Mucosa of descending colon (tissue), 3 donors: ENCODE data around the gene CYB561D1. TPM values are rescaled to one million over a fixed set of nuclear protein-coding genes. Genes with fewer than 3 reads are reported as not detected.

Experiments used
- ATAC-seq: fragments of 200-7000 bp; cut with Tn5 transposase; one replicate; pipeline ENCODE4 v1.9.1; 2020; ENCODE audit warnings: mild to moderate bottlenecking, moderate library complexity
- DNase-seq, 3 donors: peaks; one replicate each; pipeline ENCODE4 v3.0.0-alpha.2; 2020
- H3K36me3 ChIP-seq: fragments of 200-600 bp; one replicate; pipeline ENCODE4 v1.8.0; 2021; ENCODE audit warnings: low read depth, mild to moderate bottlenecking
- H3K4me1 ChIP-seq: fragments of 200-600 bp; one replicate; pipeline ENCODE4 v1.8.0; 2021; ENCODE audit warnings: low read depth, mild to moderate bottlenecking
- H3K4me3 ChIP-seq: fragments of 200-600 bp; one replicate; pipeline ENCODE4 v1.8.0; 2021; ENCODE audit warnings: mild to moderate bottlenecking
- H3K9me3 ChIP-seq: fragments of 200-600 bp; one replicate; pipeline ENCODE4 v1.8.0; 2021; ENCODE audit warnings: mild to moderate bottlenecking
- CTCF ChIP-seq: fragments of 200-600 bp; IDR thresholded peaks from one replicate; pipeline ENCODE4 v1.8.0; 2022; ENCODE audit warnings: antibody characterized with exemption, mild to moderate bottlenecking
- intact Hi-C, 2 donors: fragments of 100-400 bp; cut with DNase I in 1 of 2; cut with micrococcal nuclease in 1 of 2; formaldehyde crosslinking; loops; one replicate each; pipeline versions ENCODE4 v1.11.0 to v1.11.1; 2022; cut with DNase I, micrococcal nuclease
- total RNA-seq, 3 donors: library from RNA; stranded (reverse); fragmentation: NEBNext Ultra II Directional in 2 of 3; extraction: Animal tissue kit (Norgen Biotek cat#: 25700) in 2 of 3; gene quantifications; one replicate each; pipeline versions ENCODE4 v1.2.1 to v1.2.4, GENCODE V29; 2021 to 2023
- donor health status: DM: no; HTN: no; CAD: no; lungs with moderate emphysema.
- donor health status: DM: no; HTN: no; CAD: no.
- donor health status: DM: no; HTN: yes; CAD: no.

Gene CYB561D1
- total RNA-seq, 3 donors from 2014 or later: 16.0 to 18.7 (median 18.1) TPM

GRCh38 chr1:109457819-109458218 lies 36.1 kb upstream of the CYB561D1 start:
- no peak for DNase-seq
- ATAC-seq: no peak
- TF ChIP-seq CTCF: no peak
- intact Hi-C loops: no loop called here
- Histone ChIP-seq H3K36me3 (no peaks in the 10 kb centered on the region), H3K4me3 (no peak overlapping the region), H3K9me3 (peaks cover 5% of the 10 kb centered on the region), H3K4me1 (no peaks in the 10 kb centered on the region)

- Histone ChIP-seq H3K9me3 (no peaks in the 10 kb centered on the region), H3K36me3 (no peaks in the 10 kb centered on the region), H3K4me1 (peaks cover 7% of the 10 kb centered on the region), H3K4me3 (no peak overlapping the region)
- DNase-seq (no peak), ATAC-seq (no peak)
- TF ChIP-seq CTCF: no peak
- intact Hi-C loops: no loop called here
Observed at GRCh38 chr1:109466125-109466451, 27.8 kb upstream of the CYB561D1 start.

GRCh38 chr1:109466452-109467300 lies 27.2 kb upstream of the CYB561D1 start, which contains the start of gene SYPL2:
SYPL2 (plus strand) TSS chr1:109466546; CDS start chr1:109466844, 298 bp downstream.
- Histone ChIP-seq H3K36me3 (no peaks in the 10 kb centered on the region), H3K4me1 (peaks cover 7% of the 10 kb centered on the region), H3K9me3 (no peaks in the 10 kb centered on the region), H3K4me3 (no peak within 1 kb of the TSS)
- DNase-seq (peak in 2 of 3 donors; percentile 42 to 48), ATAC-seq (peak; percentile 62)
- intact Hi-C loops: no loop called here
- TF ChIP-seq CTCF: no peak

- no peaks in the 10 kb centered on the region for H3K36me3 ChIP-seq
- no peak for TF ChIP-seq CTCF
- peaks cover 7% of the 10 kb centered on the region for H3K4me1 ChIP-seq
- no peak overlapping the region for H3K4me3 ChIP-seq
- H3K9me3 ChIP-seq: no peaks in the 10 kb centered on the region
- DNase-seq (no peak), ATAC-seq (peak; percentile 7)
- intact Hi-C loops: no loop called here
Observed at GRCh38 chr1:109467301-109467777, 26.6 kb upstream of the CYB561D1 start.

GRCh38 chr1:109468061-109468460 lies 25.8 kb upstream of the CYB561D1 start:
- intact Hi-C loops: no loop called here
- Histone ChIP-seq H3K4me3 (no peak overlapping the region), H3K4me1 (peaks cover 7% of the 10 kb centered on the region), H3K36me3 (no peaks in the 10 kb centered on the region), H3K9me3 (no peaks in the 10 kb centered on the region)
- DNase-seq (no peak), ATAC-seq (no peak)
- no peak for TF ChIP-seq CTCF
